SU-DHL-6 (cell line): ENCODE data around the gene CFAP69.
A peak's percentile ranks its signal among the peaks of the same experiment; 100 is the strongest.

Source experiments
- H2AFZ ChIP-seq: fragments of 200-600 bp; sonication (generic); 2 replicates; pipeline ENCODE4 v1.6.1; 2014; ENCODE audit warnings: low read depth, mild to moderate bottlenecking, moderate library complexity, mixed read lengths, antibody characterized with exemption, low read length; ENCODE audit not compliant: severe bottlenecking
- H3F3A ChIP-seq: fragments of 200-600 bp; shearing (Covaris generic); 2 replicates; pipeline ENCODE4 v1.6.0; 2016; ENCODE audit warnings: antibody characterized with exemption, mild to moderate bottlenecking; ENCODE audit not compliant: insufficient read depth
- H3K27ac ChIP-seq: fragments of 200-600 bp; sonication (generic); 2 replicates; pipeline ENCODE4 v1.5.1; 2016; ENCODE audit warnings: low read depth, mild to moderate bottlenecking, low read length, moderate library complexity, mixed read lengths
- H3K27me3 ChIP-seq: fragments of 200-600 bp; sonication (generic), shearing (Covaris generic); 2 replicates; pipeline ENCODE4 v1.6.0; 2014; ENCODE audit warnings: mild to moderate bottlenecking, low read length
- H3K36me3 ChIP-seq: fragments of 200-600 bp; sonication (generic); 2 replicates; pipeline ENCODE4 v1.6.1; 2014; ENCODE audit warnings: mild to moderate bottlenecking, low read length, mixed read lengths
- H3K4me2 ChIP-seq: fragments of 300-600, 200-600 bp; shearing (Covaris generic), sonication (generic); 2 replicates; pipeline ENCODE4 v1.6.0; 2014; ENCODE audit warnings: low read length, low read depth, mild to moderate bottlenecking; ENCODE audit not compliant: poor library complexity, severe bottlenecking
- H3K4me3 ChIP-seq: fragments of 200-600 bp; sonication (generic); 2 replicates; pipeline ENCODE4 v1.5.1; 2014; ENCODE audit warnings: antibody characterized with exemption, low read length, mild to moderate bottlenecking, mixed read lengths; ENCODE audit not compliant: insufficient read depth, poor library complexity, severe bottlenecking
- H3K79me2 ChIP-seq: fragments of 200-600 bp; sonication (generic); 2 replicates; pipeline ENCODE4 v1.6.1; 2014; ENCODE audit warnings: mild to moderate bottlenecking, low read length, moderate library complexity; ENCODE audit not compliant: insufficient read depth
- H3K9ac ChIP-seq: fragments of 200-600 bp; sonication (generic); 2 replicates; pipeline ENCODE4 v1.7.0; 2014; ENCODE audit warnings: mild to moderate bottlenecking, low read length
- H3K9me2 ChIP-seq: fragments of 200-600 bp; sonication (generic); replicated peaks from 2 replicates; pipeline ENCODE4 v1.6.1; 2014; ENCODE audit warnings: low read length; ENCODE audit not compliant: insufficient read depth
- H3K9me3 ChIP-seq: fragments of 200-600 bp; sonication (generic); 2 replicates; pipeline ENCODE4 v1.6.1; 2014; ENCODE audit warnings: low read length, mixed read lengths; ENCODE audit not compliant: insufficient read depth
- H4K20me1 ChIP-seq: fragments of 200-600 bp; sonication (generic); 2 replicates; pipeline ENCODE4 v1.6.1; 2014; ENCODE audit warnings: low read depth, mild to moderate bottlenecking, antibody characterized with exemption, low read length, moderate library complexity, mixed read lengths
- EZH2phosphoT487 ChIP-seq: fragments of 200-600 bp; sonication (generic), shearing (Covaris generic); conservative IDR thresholded peaks from 2 replicates; pipeline ENCODE4 v1.6.1; 2018; ENCODE audit warnings: mild to moderate bottlenecking, antibody characterized with exemption, low read length, moderate library complexity, mixed read lengths
- TF ChIP-seq, protein P1 (sequence below): fragments of 200-600 bp; sonication (generic); IDR thresholded peaks from one replicate; pipeline ENCODE4 v1.5.1; 2017; ENCODE audit warnings: antibody characterized with exemption, mild to moderate bottlenecking, low read length, moderate library complexity; ENCODE audit not compliant: insufficient read depth, poor library complexity, severe bottlenecking

Gene CFAP69

DNA sequence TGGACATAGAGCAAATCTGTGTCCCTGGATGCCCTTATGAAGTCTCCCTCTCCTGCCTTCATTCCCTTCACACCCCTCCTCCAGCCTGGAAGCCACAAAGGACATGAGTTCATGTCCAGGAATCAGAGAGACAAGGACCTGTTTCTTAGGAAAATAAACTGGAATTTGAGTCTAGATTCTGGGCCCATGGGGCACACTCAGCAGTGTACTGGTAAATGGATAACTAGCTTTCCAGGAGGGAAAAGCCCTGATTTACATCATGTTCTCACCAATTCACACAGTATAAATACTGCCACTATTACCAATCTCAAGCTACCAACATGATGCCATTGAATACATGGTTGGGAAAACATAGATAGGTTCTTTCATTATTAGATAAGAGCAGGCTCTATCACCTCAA, 66.2 kb downstream of the CFAP69 start:
- TF ChIP-seq EZH2phosphoT487, result no peak
- TF ChIP-seq, protein P1, sequence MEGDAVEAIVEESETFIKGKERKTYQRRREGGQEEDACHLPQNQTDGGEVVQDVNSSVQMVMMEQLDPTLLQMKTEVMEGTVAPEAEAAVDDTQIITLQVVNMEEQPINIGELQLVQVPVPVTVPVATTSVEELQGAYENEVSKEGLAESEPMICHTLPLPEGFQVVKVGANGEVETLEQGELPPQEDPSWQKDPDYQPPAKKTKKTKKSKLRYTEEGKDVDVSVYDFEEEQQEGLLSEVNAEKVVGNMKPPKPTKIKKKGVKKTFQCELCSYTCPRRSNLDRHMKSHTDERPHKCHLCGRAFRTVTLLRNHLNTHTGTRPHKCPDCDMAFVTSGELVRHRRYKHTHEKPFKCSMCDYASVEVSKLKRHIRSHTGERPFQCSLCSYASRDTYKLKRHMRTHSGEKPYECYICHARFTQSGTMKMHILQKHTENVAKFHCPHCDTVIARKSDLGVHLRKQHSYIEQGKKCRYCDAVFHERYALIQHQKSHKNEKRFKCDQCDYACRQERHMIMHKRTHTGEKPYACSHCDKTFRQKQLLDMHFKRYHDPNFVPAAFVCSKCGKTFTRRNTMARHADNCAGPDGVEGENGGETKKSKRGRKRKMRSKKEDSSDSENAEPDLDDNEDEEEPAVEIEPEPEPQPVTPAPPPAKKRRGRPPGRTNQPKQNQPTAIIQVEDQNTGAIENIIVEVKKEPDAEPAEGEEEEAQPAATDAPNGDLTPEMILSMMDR, result no peak

DNA sequence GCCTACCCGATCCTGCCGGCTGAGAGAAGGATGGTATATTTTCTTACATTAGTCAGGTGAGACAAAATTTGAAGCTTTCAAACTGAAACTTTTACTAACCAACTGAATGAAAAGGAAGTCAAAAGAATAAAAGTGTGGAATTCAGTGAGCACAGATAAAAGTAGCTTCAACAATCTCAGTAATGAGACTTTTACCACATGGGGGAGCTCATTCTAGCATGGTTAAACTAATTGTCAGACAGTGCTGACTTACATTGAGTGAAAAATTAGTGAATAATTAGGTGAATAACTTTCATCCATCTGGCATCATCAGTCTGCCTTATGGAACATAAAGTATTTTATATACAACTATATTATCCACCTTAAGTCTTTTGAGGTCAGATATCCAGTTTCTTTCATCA, 67.8 kb downstream of the CFAP69 start:
- Histone ChIP-seq H3K27ac (no peak overlapping the region), H3K27me3 (no peaks in the 10 kb centered on the region), H3K36me3 (no peaks in the 10 kb centered on the region), H3K9me3 (no peaks in the 10 kb centered on the region), H3K79me2 (no peaks in the 10 kb centered on the region), H3K9ac (no peak overlapping the region), H2AFZ (no peak overlapping the region), H3K4me3 (no peak overlapping the region), H3F3A (no peaks in the 10 kb centered on the region), H3K9me2 (no peaks in the 10 kb centered on the region), H3K4me2 (no peak overlapping the region), H4K20me1 (no peaks in the 10 kb centered on the region)
- TF ChIP-seq EZH2phosphoT487, result no peak
- TF ChIP-seq, protein P1, result peak; percentile 48

More for the DNA sequence above, 66.2 kb downstream of the CFAP69 start:
- Histone ChIP-seq H4K20me1 (no peaks in the 10 kb centered on the region), H3K79me2 (no peaks in the 10 kb centered on the region), H3K36me3 (no peaks in the 10 kb centered on the region), H3K9me3 (no peaks in the 10 kb centered on the region), H2AFZ (no peak overlapping the region), H3K4me2 (no peak overlapping the region), H3K27me3 (no peaks in the 10 kb centered on the region), H3K9ac (no peak overlapping the region), H3K27ac (no peak overlapping the region), H3K9me2 (no peaks in the 10 kb centered on the region), H3F3A (no peaks in the 10 kb centered on the region), H3K4me3 (no peak overlapping the region)

DNA sequence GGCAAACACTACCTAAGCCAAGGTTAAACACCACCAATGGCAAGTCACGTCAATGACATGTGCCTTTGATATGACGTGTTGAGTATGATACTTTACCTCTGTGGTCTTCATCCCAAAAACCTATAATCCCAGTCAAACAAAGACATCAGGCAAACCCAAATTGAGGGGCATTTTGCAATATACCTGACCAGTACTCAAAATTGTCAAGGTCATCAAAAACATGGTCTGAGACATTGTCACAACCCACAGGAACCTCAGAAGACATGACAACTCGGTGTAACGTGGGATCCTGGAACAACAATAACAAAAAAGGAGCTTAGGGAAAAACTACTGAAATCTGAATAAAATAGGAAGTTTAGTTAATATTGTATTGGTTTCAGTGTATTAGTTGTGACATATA, 68.9 kb downstream of the CFAP69 start:
- Histone ChIP-seq H2AFZ (no peak overlapping the region), H3K27ac (no peak overlapping the region), H3K36me3 (no peaks in the 10 kb centered on the region), H3K4me2 (no peak overlapping the region), H4K20me1 (no peaks in the 10 kb centered on the region), H3K79me2 (no peaks in the 10 kb centered on the region), H3K9me3 (no peaks in the 10 kb centered on the region), H3K27me3 (no peaks in the 10 kb centered on the region), H3F3A (no peaks in the 10 kb centered on the region), H3K4me3 (no peak overlapping the region), H3K9ac (no peak overlapping the region), H3K9me2 (no peaks in the 10 kb centered on the region)
- TF ChIP-seq, protein P1, result no peak
- TF ChIP-seq EZH2phosphoT487, result no peak
